GM12878 (cell line): ENCODE data around the gene COL27A1. TPM values are rescaled to one million over a fixed set of nuclear protein-coding genes. Genes with fewer than 3 reads are reported as not detected.

ENCODE experiments used
- BMI1 ChIP-seq: fragments of 450-650 bp; IDR thresholded peaks from 2 replicates; pipeline ENCODE4 v1.6.1; 2016; ENCODE audit warnings: mild to moderate bottlenecking, moderate library complexity, borderline replicate concordance
- EP300 ChIP-seq, 2 experiments: fragments of 150-350 bp in 1 of 2; IDR thresholded peaks; 2 replicates each; pipeline ENCODE4 v1.6.1; 2011 to 2012; ENCODE audit warnings: low read depth in 2 of 2, low read length in 2 of 2, borderline replicate concordance in 1 of 2, improper control_type of control experiment in 1 of 2, inconsistent platforms in 1 of 2; ENCODE audit not compliant: control insufficient read depth in 1 of 2
- IKZF1 ChIP-seq: fragments of 450-650 bp; conservative IDR thresholded peaks from 2 replicates; pipeline ENCODE4 v1.6.1; 2017; ENCODE audit warnings: antibody characterized with exemption, mild to moderate bottlenecking
- MYB ChIP-seq: fragments of 150-350 bp; IDR thresholded peaks from 2 replicates; pipeline ENCODE4 v1.6.1; 2014; ENCODE audit warnings: mild to moderate bottlenecking, low read depth, low read length, borderline replicate concordance
- RUNX3 ChIP-seq: IDR thresholded peaks from 2 replicates; pipeline ENCODE4 v1.6.1; 2012; ENCODE audit warnings: low read length, inconsistent platforms
- SMC3 ChIP-seq: IDR thresholded peaks from 2 replicates; pipeline ENCODE4 v1.6.1; 2011; ENCODE audit warnings: low read length, improper control_type of control experiment, borderline replicate concordance
- ZSCAN29 ChIP-seq: fragments of 450-650 bp; IDR thresholded peaks from 2 replicates; pipeline ENCODE4 v1.6.1; 2017; ENCODE audit warnings: mild to moderate bottlenecking, moderate library complexity
- polyA plus RNA-seq, 11 experiments: library from polyadenylated mRNA; depleted of rRNA in 4 of 11; unstranded in 6 of 11; stranded (reverse) in 5 of 11; fragments of >200 nt; fragmentation: Nextera tagmentation in 4 of 11; fragmentation: Illumina TruSeq in 1 of 11; extraction: Ambion mirVana in 4 of 11; extraction: Trizol in 1 of 11; gene quantifications; 1 replicate in 1 of 11; 2 replicates in 10 of 11; pipeline versions ENCODE4 v1.2.1 to v1.2.3, GENCODE V29; 2011 to 2016; ENCODE audit warnings: inconsistent platforms in 2 of 11, missing spikeins in 2 of 11, low read depth in 1 of 11
- total RNA-seq, 4 experiments: library from RNA; depleted of rRNA in 3 of 4; stranded (reverse); fragments of >200 nt in 3 of 4; fragmentation: Illumina TruSeq in 1 of 4; extraction: Trizol in 1 of 4; gene quantifications; 2 replicates each; pipeline versions ENCODE4 v1.2.1 to v1.2.3, GENCODE V29; 2013 to 2021
- TF ChIP-seq, protein P1 (sequence below), 3 experiments: IDR thresholded peaks in 2 of 3; conservative IDR thresholded peaks in 1 of 3; 2 replicates each; pipeline ENCODE4 v1.5.1; 2011; ENCODE audit warnings: low read depth in 3 of 3, low read length in 3 of 3, mild to moderate bottlenecking in 3 of 3, control low read depth in 2 of 3, moderate library complexity in 2 of 3, inconsistent platforms in 1 of 3, mixed read lengths in 1 of 3; ENCODE audit not compliant: control insufficient read depth in 2 of 3, insufficient read depth in 1 of 3; ENCODE audit errors: extremely low read depth in 1 of 3
- TF ChIP-seq, protein P2 (sequence below): fragments of 450-650 bp; IDR thresholded peaks from 2 replicates; pipeline ENCODE4 v1.6.1; 2017; ENCODE audit warnings: low read depth, mild to moderate bottlenecking, moderate library complexity
- TF ChIP-seq, protein P3 (sequence below): fragments of 450-650 bp; IDR thresholded peaks from 2 replicates; pipeline ENCODE4 v1.6.1; 2016; ENCODE audit warnings: mild to moderate bottlenecking
- TF ChIP-seq, protein P4 (sequence below): fragments of 450-650 bp; IDR thresholded peaks from 2 replicates; pipeline ENCODE4 v1.6.1; 2014; ENCODE audit warnings: mild to moderate bottlenecking
- TF ChIP-seq, protein P5 (sequence below): fragments of 450-650 bp; IDR thresholded peaks from 2 replicates; pipeline ENCODE4 v1.6.1; 2016; ENCODE audit warnings: mild to moderate bottlenecking
- TF ChIP-seq, protein P6 (sequence below): fragments of 450-650 bp; formaldehyde crosslinking; IDR thresholded peaks from 2 replicates; pipeline ENCODE4 v1.4.0; 2022; ENCODE audit warnings: mild to moderate bottlenecking, moderate library complexity
- TF ChIP-seq, protein P7 (sequence below): fragments of 450-650 bp; IDR thresholded peaks from 2 replicates; pipeline ENCODE4 v1.6.1; 2017; ENCODE audit warnings: mild to moderate bottlenecking, low read depth, inconsistent platforms; ENCODE audit not compliant: poor library complexity, severe bottlenecking

The COL27A1 gene
- total and polyA plus RNA-seq, 10 of the 15 experiments (the other 5 are each of a cell fraction or from before 2014, with no cell fraction given) = 0.10 TPM; not detected in 9

DNA sequence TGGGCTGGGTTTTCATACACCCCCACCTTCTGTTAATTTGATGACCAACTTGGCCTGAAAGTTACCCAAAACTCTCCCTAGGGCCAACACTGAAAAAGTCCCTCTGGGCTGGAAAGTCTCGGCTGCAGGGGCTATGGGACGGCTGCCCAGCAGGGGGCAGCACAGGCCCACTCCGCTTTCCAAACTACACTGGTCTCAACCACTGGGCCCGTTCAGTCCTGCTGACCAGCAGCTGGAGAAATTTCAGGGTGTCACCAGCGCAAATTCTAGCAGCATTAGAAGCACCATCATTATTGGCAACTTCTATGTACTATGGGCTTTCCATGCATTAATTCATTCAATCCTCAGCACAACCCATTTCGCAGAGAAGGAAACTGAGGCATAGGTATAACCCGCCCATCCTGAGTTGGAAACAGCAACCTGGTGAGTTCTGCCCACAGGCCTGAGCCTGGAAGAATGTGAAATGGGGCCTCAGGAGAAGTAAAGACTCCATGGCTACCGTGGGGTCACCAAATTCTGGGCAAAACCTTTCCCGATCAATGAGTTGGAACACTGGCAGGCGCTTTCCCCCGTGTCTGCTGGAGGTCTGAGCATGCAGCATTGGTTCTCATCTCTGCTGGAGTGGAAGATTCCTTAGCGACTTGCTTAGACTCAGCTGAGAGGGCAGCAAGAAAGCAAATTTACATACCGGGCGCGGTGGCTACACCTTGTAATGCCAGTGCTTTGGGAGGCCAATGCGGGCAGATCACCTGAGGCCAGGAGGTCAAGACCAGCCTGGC lies 184.0 kb downstream of the COL27A1 start (continued):
- TF ChIP-seq, protein P1, sequence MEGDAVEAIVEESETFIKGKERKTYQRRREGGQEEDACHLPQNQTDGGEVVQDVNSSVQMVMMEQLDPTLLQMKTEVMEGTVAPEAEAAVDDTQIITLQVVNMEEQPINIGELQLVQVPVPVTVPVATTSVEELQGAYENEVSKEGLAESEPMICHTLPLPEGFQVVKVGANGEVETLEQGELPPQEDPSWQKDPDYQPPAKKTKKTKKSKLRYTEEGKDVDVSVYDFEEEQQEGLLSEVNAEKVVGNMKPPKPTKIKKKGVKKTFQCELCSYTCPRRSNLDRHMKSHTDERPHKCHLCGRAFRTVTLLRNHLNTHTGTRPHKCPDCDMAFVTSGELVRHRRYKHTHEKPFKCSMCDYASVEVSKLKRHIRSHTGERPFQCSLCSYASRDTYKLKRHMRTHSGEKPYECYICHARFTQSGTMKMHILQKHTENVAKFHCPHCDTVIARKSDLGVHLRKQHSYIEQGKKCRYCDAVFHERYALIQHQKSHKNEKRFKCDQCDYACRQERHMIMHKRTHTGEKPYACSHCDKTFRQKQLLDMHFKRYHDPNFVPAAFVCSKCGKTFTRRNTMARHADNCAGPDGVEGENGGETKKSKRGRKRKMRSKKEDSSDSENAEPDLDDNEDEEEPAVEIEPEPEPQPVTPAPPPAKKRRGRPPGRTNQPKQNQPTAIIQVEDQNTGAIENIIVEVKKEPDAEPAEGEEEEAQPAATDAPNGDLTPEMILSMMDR (IDR thresholded peaks at IDR 0.05 in 2 of 3, conservative IDR thresholded peaks at IDR 0.05 in 1 of 3; ENCODE audit: control insufficient read depth in 2 of 3, extremely low read depth in 1 of 3, insufficient read depth in 1 of 3, low read depth in 3 of 3, low read length in 3 of 3) = peak; percentile 89 to 96 (median 90); a peak in 5 of 6 replicates
- TF ChIP-seq BMI1 = no peak
- TF ChIP-seq, protein P2, sequence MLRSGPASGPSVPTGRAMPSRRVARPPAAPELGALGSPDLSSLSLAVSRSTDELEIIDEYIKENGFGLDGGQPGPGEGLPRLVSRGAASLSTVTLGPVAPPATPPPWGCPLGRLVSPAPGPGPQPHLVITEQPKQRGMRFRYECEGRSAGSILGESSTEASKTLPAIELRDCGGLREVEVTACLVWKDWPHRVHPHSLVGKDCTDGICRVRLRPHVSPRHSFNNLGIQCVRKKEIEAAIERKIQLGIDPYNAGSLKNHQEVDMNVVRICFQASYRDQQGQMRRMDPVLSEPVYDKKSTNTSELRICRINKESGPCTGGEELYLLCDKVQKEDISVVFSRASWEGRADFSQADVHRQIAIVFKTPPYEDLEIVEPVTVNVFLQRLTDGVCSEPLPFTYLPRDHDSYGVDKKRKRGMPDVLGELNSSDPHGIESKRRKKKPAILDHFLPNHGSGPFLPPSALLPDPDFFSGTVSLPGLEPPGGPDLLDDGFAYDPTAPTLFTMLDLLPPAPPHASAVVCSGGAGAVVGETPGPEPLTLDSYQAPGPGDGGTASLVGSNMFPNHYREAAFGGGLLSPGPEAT = peak; percentile 45; the same call in 1 of the 2 replicates
- TF ChIP-seq RUNX3 = peak; percentile 34; the same call in 1 of the 2 replicates
- TF ChIP-seq EP300 (IDR thresholded peaks at IDR 0.05; ENCODE audit: borderline replicate concordance in 1 of 2, control insufficient read depth in 1 of 2, low read depth in 2 of 2, low read length in 2 of 2) = 0 out of 4 replicates have a peak, but pooled peaks of 1 of the 2 experiments have one; percentile 35
- TF ChIP-seq, protein P3, sequence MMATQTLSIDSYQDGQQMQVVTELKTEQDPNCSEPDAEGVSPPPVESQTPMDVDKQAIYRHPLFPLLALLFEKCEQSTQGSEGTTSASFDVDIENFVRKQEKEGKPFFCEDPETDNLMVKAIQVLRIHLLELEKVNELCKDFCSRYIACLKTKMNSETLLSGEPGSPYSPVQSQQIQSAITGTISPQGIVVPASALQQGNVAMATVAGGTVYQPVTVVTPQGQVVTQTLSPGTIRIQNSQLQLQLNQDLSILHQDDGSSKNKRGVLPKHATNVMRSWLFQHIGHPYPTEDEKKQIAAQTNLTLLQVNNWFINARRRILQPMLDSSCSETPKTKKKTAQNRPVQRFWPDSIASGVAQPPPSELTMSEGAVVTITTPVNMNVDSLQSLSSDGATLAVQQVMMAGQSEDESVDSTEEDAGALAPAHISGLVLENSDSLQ = no peak
- TF ChIP-seq, protein P4, sequence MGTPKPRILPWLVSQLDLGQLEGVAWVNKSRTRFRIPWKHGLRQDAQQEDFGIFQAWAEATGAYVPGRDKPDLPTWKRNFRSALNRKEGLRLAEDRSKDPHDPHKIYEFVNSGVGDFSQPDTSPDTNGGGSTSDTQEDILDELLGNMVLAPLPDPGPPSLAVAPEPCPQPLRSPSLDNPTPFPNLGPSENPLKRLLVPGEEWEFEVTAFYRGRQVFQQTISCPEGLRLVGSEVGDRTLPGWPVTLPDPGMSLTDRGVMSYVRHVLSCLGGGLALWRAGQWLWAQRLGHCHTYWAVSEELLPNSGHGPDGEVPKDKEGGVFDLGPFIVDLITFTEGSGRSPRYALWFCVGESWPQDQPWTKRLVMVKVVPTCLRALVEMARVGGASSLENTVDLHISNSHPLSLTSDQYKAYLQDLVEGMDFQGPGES = no peak
- no peak for TF ChIP-seq ZSCAN29
- TF ChIP-seq MYB = no peak
- TF ChIP-seq, protein P5, sequence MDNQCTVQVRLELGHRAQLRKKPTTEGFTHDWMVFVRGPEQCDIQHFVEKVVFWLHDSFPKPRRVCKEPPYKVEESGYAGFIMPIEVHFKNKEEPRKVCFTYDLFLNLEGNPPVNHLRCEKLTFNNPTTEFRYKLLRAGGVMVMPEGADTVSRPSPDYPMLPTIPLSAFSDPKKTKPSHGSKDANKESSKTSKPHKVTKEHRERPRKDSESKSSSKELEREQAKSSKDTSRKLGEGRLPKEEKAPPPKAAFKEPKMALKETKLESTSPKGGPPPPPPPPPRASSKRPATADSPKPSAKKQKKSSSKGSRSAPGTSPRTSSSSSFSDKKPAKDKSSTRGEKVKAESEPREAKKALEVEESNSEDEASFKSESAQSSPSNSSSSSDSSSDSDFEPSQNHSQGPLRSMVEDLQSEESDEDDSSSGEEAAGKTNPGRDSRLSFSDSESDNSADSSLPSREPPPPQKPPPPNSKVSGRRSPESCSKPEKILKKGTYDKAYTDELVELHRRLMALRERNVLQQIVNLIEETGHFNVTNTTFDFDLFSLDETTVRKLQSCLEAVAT = 0 out of 2 replicates have a peak, but pooled peaks have one; percentile 60
- TF ChIP-seq, protein P6, sequence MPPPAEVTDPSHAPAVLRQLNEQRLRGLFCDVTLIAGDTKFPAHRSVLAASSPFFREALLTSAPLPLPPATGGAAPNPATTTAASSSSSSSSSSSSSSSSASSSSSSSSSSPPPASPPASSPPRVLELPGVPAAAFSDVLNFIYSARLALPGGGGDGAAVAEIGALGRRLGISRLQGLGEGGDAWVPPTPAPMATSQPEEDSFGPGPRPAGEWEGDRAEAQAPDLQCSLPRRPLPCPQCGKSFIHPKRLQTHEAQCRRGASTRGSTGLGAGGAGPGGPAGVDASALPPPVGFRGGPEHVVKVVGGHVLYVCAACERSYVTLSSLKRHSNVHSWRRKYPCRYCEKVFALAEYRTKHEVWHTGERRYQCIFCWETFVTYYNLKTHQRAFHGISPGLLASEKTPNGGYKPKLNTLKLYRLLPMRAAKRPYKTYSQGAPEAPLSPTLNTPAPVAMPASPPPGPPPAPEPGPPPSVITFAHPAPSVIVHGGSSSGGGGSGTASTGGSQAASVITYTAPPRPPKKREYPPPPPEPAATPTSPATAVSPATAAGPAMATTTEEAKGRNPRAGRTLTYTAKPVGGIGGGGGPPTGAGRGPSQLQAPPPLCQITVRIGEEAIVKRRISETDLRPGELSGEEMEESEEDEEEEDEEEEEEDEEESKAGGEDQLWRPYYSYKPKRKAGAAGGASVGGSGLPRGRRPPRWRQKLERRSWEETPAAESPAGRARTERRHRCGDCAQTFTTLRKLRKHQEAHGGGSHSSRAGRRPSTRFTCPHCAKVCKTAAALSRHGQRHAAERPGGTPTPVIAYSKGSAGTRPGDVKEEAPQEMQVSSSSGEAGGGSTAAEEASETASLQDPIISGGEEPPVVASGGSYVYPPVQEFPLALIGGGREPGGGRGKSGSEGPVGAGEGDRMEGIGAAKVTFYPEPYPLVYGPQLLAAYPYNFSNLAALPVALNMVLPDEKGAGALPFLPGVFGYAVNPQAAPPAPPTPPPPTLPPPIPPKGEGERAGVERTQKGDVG (CRISPR knock-in tag) = no peak
- TF ChIP-seq, protein P7, sequence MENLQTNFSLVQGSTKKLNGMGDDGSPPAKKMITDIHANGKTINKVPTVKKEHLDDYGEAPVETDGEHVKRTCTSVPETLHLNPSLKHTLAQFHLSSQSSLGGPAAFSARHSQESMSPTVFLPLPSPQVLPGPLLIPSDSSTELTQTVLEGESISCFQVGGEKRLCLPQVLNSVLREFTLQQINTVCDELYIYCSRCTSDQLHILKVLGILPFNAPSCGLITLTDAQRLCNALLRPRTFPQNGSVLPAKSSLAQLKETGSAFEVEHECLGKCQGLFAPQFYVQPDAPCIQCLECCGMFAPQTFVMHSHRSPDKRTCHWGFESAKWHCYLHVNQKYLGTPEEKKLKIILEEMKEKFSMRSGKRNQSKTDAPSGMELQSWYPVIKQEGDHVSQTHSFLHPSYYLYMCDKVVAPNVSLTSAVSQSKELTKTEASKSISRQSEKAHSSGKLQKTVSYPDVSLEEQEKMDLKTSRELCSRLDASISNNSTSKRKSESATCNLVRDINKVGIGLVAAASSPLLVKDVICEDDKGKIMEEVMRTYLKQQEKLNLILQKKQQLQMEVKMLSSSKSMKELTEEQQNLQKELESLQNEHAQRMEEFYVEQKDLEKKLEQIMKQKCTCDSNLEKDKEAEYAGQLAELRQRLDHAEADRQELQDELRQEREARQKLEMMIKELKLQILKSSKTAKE = peak; percentile 58
- peak; percentile 22; the same call in 1 of the 2 replicates for TF ChIP-seq IKZF1
- peak; percentile 82; the same call in 1 of the 2 replicates for TF ChIP-seq SMC3
